HG03442 (cell line): ENCODE data around the gene COL6A2.
"Not testable (repeated sequence)": the region's sequence is repeated elsewhere in the genome, so short reads cannot be mapped to it uniquely, and the experiment has no call there.

Experiments used
- ATAC-seq: cut with Tn5 transposase; IDR thresholded peaks from one replicate; pipeline ENCODE4 v1.9.1; 2021; ENCODE audit warnings: mild to moderate bottlenecking, moderate library complexity; ENCODE audit not compliant: unreplicated experiment

The COL6A2 gene

GRCh38 chr21:46139686-46140085 lies 41.8 kb downstream of the COL6A2 start:
- no peak for ATAC-seq

- not testable (repeated sequence) for ATAC-seq
Measured at GRCh38 chr21:46140352-46141003, 42.6 kb downstream of the COL6A2 start.

- ATAC-seq, result no peak
Measured at GRCh38 chr21:46141767-46142581, 44.1 kb downstream of the COL6A2 start.

- ATAC-seq, result no peak
Measured at GRCh38 chr21:46142582-46143473, 44.9 kb downstream of the COL6A2 start.

- no peak for ATAC-seq
Measured at GRCh38 chr21:46144464-46145070, 46.7 kb downstream of the COL6A2 start.

- no peak for ATAC-seq
Measured at GRCh38 chr21:46145159-46145839, 47.4 kb downstream of the COL6A2 start.

- ATAC-seq, result no peak
Measured at GRCh38 chr21:46145840-46146691, 48.2 kb downstream of the COL6A2 start.

GRCh38 chr21:46146856-46147255 lies 48.9 kb downstream of the COL6A2 start:
- ATAC-seq, result no peak

GRCh38 chr21:46147429-46147828 lies 49.5 kb downstream of the COL6A2 start:
- not testable (repeated sequence) for ATAC-seq

GRCh38 chr21:46148106-46148505 lies 50.2 kb downstream of the COL6A2 start:
- ATAC-seq, result no peak

- no peak for ATAC-seq
Measured at GRCh38 chr21:46149205-46149901, 51.4 kb downstream of the COL6A2 start.

GRCh38 chr21:46150073-46150472 lies 52.2 kb downstream of the COL6A2 start:
- no peak for ATAC-seq

GRCh38 chr21:46150491-46151121 lies 52.7 kb downstream of the COL6A2 start:
- ATAC-seq, result no peak

- no peak for ATAC-seq
Measured at GRCh38 chr21:46151261-46151988, 53.5 kb downstream of the COL6A2 start.

GRCh38 chr21:46151989-46152926 lies 54.3 kb downstream of the COL6A2 start:
- ATAC-seq, result no peak

GRCh38 chr21:46152927-46153246 lies 55.0 kb downstream of the COL6A2 start:
- no peak for ATAC-seq
